Right ventricle myocardium superior (tissue), 1 donor: ENCODE results near the gene SHISA8. TPM values are rescaled to one million over a fixed set of nuclear protein-coding genes. Genes with fewer than 3 reads are reported as not detected.

Experiments
- ATAC-seq: fragments of 200-7000 bp; cut with Tn5 transposase; one replicate; pipeline ENCODE4 v1.9.1; 2020; ENCODE audit warnings: mild to moderate bottlenecking; ENCODE audit not compliant: poor library complexity
- DNase-seq: peaks from one replicate; pipeline ENCODE4 v3.0.0-alpha.2; 2020
- intact Hi-C: fragments of 100-400 bp; cut with DNase I; formaldehyde crosslinking; loops from one replicate; pipeline ENCODE4 v1.11.2; 2022
- total RNA-seq: library from RNA; stranded (reverse); fragmentation: NEBNext Ultra II Directional; extraction: Animal tissue kit (Norgen Biotek cat#: 25700); gene quantifications from one replicate; pipeline ENCODE4 v1.2.1, GENCODE V29; 2021
- donor health status: DM: no; HTN: yes; CAD: no; lungs with severe emphysema.

Gene SHISA8
- total RNA-seq, 1 donor from 2014 or later = 6.4 TPM

DNA sequence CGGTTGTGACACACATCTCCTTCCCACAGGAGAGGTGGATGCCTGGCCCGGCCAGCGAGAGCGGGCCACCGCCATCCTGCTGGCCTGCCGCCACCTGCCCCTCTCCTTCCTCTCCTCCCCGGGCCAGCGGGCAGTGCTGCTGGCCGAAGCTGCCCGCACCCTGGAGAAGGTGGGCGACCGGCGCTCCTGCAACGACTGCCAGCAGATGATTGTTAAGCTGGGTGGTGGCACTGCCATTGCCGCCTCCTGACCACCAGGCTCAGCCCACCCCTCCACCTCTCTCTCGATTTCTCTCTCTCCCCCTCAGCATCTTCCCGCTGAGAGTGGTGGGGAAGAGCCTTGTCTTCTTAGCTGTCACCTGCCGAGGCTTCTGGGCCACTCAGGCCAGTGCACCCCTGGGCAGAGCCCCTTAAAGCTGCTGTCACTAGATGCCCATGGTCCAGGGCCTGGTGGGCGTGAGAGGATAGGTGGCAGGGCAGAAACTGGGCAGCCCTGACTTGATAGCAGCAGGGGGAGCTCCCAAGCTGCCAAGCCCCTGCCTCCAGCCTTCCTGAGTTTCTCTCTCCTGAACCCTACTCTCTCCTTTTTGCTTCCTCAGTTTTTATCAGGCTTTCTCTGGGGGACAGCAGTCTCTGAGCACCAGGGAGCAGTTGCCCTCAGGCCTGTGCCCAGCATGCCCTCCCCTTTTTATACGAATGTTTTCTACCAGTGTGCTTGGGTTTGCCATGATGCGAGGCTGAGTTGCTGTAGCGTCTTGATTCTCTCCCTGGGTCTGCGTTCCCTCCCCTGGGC, 9.3 kb downstream of the SHISA8 start:
- peak; percentile 38 for DNase-seq
- ATAC-seq = no peak
- intact Hi-C loops = no loop called here

DNA sequence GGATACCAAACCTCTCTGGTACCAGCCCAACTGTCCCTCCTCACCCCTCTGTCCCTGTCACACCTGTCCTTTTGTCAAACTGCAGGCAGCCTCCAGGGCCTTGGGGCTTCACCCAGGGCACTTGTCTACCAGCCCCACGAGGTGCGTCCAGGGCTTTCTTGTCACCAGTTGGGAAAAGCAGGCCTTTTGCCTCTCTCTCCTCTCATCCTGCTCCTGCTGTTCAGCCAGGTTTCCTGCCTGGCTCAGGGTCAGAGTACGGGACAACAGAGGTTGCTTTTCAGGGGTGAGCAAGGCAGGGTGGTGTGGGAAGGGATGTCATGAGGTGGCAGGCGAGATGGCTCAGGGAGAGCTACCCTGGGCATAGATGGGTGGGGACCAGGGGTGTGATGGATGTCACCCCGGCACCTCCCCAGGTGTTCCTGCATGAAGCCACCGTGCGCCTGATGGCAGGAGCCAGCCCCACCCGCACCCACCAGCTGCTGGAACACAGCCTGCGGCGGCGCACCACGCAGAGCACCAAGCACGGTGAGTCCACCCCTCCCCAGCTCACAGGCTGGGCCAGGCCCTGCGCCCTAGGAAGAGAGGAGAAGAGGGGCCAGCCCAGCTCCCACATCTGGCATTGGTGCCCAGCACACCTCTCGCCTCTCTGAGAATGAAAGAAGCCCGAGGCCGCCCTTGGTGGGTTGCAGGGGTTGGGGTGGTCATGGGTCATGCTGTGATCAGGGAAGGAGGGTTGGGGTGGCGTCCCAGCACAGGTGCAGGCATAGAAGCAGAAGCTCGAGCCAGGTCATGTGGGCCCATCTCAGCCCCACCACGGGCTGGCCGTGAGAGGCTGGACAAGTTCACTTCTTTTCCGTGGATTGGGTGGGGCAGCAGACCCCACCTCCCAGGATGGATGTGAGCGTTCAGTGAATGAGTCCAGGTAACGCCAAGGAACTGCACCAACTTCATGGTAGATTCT, 10.1 kb downstream of the SHISA8 start:
- no peak for ATAC-seq
- intact Hi-C loops = no loop called here
- DNase-seq = peak; percentile 30

GRCh38 chr22:41902932-41903421, 11.9 kb downstream of the SHISA8 start:
- intact Hi-C loops = no loop called here

DNA sequence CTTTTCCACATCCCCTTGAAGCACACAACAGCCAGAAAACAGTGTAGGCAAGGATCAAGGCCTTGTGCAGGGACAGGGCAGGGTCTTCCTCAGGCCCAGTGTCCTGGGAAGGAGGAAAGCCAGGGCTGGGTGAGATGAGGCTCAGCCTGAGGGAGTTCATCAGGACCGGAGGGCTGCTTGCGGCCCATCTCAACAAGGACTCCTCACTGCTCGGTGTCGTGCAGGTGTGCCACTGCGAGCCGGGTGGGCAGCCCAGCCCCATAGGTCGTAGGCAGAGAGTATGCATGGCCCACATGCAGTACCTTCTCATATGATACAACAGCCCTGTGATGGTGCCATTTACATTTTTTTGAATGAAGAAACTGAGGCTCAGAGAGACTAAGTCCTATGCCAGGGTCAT, 12.9 kb downstream of the SHISA8 start:
- ATAC-seq (no peak), DNase-seq (peak; percentile 27)
- intact Hi-C loops = no loop called here

More at GRCh38 chr22:41902932-41903421, 11.9 kb downstream of the SHISA8 start:
- ATAC-seq (peak; percentile 67), DNase-seq (peak; percentile 88)

DNA sequence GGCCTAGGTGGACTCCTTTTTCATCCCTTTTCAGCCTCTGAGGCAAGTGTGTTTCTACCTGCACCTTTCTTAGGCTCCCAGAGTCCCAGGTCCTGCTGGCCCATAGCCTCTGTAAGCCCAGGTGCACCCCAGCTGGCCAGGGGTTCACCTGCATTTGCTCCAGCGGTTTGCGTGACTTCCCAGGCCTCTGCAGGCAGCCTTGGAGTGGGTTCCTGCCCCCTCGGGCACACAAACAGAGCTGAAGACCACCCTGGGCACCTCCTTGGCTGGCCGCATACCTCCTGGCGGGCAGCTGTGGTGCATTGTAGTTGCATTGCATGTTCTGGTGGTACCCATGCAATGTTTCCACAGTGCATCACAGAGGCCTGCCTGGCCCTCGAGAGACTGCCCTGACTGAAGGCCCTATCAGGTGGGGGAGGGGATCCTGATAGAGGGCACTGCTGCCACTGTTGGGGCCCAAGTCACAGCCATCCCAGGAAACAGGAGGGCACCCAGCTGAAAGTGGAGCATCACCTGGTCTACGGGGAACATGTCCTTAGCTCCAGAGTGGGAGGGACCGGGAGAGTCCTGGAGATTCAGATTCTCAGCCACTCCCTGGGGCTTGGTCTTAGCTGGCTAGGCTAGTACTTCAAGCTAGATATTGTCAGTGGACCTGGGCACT, 14.1 kb downstream of the SHISA8 start:
- intact Hi-C loops = no loop called here
- DNase-seq (peak; percentile 35), ATAC-seq (no peak)

GRCh38 chr22:41899992-41900651, 14.8 kb downstream of the SHISA8 start:
- intact Hi-C loops = no loop called here
- DNase-seq (peak; percentile 72), ATAC-seq (peak; percentile 59)

DNA sequence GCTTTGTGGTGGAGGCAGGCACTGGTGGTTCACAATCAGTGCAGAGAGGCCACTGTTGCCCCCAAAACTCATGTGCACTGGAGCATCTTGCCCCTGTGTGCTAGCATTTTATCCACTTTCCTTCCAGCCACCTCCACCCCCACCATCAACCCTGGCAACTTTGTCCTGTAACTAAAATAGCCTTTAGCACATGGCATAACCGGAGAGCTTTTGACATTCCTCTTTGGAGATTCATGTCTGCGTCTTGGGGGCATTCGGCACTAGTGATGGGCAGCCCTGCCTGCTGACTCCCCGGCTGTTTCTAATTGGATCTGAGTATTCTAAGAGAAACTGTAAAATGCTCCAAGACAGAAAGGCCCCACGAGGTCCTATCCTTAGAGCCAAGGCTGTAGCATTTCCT, 15.8 kb downstream of the SHISA8 start:
- intact Hi-C loops = no loop called here
- DNase-seq (peak; percentile 35), ATAC-seq (peak; percentile 62)

- ATAC-seq (peak; percentile 11), DNase-seq (peak; percentile 39)
- intact Hi-C loops = no loop called here
Observed at GRCh38 chr22:41898645-41899044, 16.2 kb downstream of the SHISA8 start.

GRCh38 chr22:41893591-41894375, 21.1 kb downstream of the SHISA8 start:
- intact Hi-C loops = no loop called here
- ATAC-seq (peak; percentile 71), DNase-seq (no peak)

- DNase-seq = no peak
- intact Hi-C loops = no loop called here
- no peak for ATAC-seq
Observed at GRCh38 chr22:41892721-41893120, 22.2 kb downstream of the SHISA8 start.

GRCh38 chr22:41891407-41891806, 23.5 kb downstream of the SHISA8 start:
- DNase-seq = no peak
- intact Hi-C loops = no loop called here
- peak; percentile 67 for ATAC-seq

DNA sequence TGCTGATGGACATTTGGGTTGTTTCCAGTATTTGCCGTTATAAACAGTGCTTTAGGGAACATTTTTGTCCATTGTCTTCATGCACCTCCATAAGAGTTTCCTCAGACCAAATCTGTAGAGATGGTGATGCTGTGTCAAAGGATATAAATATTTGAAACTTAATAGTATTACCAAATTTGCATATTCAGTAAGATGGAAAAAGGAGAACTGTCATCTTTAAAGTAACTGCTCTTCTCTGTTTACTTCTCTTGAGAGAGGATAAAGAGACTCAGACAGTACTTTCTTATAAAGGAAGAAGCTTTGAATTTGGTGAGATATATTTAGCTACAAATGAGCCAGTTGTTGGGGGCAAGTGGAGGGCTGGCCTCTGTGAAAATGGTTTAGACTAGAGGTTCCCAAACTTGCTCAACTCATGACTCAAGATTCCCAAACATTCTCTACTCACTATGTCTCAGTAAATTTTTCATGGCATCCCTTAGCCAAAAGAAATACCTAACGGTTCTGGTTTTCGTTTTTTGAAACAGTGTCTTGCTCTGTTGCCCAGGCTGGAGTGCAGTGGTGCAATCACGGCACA, 26.2 kb downstream of the SHISA8 start:
- ATAC-seq (no peak), DNase-seq (no peak)
- intact Hi-C loops = no loop called here

DNA sequence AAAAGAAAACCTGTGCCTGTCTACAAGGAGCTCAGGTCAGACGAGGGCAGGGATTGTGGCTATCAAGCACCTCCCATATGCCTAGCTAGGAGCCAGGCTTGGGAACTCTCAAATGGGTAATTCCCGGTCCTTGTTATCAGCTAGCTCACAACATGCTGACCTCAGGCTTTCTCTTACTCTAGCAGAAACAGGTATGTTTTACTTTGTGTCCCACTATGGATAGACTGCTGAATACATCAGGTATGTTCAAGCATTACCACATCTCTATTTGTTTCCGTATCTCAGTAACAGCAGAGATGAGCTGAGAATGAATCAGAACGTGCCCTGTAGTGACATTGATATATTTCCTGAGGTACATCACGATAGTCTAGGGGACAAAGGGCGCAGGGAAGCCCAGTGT, 29.4 kb downstream of the SHISA8 start:
- ATAC-seq = no peak
- intact Hi-C loops = no loop called here
- DNase-seq = no peak

DNA sequence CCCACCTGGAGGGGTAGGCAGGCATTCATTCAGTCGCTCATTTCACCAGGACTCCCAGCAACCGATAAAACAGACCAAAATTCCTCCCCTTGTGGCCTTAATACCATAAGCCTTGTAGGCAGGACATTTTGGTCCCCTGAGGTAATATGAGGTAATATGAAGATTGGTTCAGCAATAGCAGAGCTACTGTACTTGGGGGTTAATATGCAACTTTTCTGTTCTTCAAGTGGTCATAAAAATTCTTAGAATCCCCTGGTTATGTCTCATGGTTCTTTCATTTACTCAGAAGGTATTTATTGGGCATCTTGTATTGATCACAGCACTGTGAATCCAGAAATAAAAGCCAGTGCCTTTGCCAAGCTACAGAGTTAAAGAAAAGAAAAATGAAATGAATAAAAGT, 29.8 kb downstream of the SHISA8 start:
- DNase-seq (no peak), ATAC-seq (no peak)
- intact Hi-C loops = no loop called here

DNA sequence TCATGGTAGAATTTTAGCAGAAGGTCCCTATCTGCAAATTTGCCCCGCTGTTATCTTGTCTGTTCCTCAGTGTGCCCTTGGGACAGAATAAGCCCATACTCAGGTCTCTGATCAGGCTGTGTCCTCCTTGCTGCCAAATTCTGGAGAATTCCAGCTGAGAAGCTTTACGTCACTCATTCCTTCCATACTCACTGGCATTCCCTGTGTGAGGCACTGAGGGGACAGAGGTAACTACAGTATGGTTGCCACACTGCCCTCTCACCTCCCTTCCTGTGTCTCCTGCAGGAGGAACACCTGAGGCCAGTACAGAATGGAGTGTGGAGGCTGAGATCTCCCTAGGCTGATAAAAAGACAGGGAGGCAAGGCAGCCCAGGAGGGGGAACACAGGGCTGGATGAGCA, 31.5 kb downstream of the SHISA8 start:
- intact Hi-C loops = no loop called here
- DNase-seq = no peak
- peak; percentile 41 for ATAC-seq

DNA sequence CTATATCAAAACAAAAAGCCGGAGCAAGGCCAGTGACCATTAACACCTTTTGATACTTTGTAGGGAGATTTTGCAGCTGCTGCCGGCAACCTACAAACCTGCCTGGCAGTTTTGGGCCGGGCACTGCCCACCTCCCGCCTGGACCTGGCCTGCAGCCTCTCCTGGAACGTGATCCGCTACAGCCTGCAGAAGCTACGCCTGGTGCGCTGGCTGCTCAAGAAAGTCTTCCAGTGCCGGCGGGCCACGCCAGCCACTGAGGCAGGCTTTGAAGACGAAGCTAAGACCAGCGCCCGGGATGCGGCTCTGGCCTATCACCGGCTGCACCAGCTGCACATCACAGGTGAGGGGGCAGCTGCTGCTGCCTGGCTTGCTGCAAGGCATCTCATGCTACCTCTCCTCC, 34.2 kb downstream of the SHISA8 start:
- intact Hi-C loops = no loop called here
- no peak for ATAC-seq
- DNase-seq = no peak

DNA sequence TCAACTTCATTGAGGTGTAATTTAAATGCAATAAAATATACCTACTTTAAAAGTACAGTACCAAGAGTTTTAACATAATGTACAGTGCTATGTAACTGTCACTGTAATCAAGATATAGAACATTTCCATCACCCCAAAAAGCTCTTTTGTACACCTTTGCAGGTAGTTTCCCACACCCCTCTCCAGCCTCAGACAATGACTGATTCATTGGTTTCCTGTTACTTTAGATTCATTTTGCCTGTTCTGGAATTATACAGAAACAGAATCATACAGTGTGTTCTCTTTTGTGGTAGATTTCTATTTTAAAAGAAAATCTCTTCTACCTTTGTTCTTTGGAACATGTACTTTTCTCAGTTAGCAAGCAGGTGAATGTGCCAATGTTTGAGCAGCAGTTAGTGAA, 38.2 kb downstream of the SHISA8 start:
- DNase-seq (no peak), ATAC-seq (no peak)
- intact Hi-C loops = no loop called here

- no peak for ATAC-seq
- intact Hi-C loops = no loop called here
- no peak for DNase-seq
Observed at GRCh38 chr22:41876275-41876674, 38.6 kb downstream of the SHISA8 start.
